Neural progenitor cell (in vitro differentiated cells): ENCODE data around the gene SLC27A3.

ENCODE experiments used
- EZH2 ChIP-seq: fragments of 200-600 bp; sonication (generic); IDR thresholded peaks from 2 replicates; pipeline ENCODE4 v1.6.1; 2017; ENCODE audit warnings: antibody characterized with exemption, mild to moderate bottlenecking, moderate library complexity
- EZH2phosphoT487 ChIP-seq: fragments of 200-600 bp; sonication (generic); IDR thresholded peaks from 2 replicates; pipeline ENCODE4 v1.6.1; 2017; ENCODE audit warnings: antibody characterized with exemption
- TF ChIP-seq, protein P1 (sequence below): fragments of 200-600 bp; sonication (generic); IDR thresholded peaks from 2 replicates; pipeline ENCODE4 v1.5.1; 2017; ENCODE audit warnings: antibody characterized with exemption, mild to moderate bottlenecking

DNA sequence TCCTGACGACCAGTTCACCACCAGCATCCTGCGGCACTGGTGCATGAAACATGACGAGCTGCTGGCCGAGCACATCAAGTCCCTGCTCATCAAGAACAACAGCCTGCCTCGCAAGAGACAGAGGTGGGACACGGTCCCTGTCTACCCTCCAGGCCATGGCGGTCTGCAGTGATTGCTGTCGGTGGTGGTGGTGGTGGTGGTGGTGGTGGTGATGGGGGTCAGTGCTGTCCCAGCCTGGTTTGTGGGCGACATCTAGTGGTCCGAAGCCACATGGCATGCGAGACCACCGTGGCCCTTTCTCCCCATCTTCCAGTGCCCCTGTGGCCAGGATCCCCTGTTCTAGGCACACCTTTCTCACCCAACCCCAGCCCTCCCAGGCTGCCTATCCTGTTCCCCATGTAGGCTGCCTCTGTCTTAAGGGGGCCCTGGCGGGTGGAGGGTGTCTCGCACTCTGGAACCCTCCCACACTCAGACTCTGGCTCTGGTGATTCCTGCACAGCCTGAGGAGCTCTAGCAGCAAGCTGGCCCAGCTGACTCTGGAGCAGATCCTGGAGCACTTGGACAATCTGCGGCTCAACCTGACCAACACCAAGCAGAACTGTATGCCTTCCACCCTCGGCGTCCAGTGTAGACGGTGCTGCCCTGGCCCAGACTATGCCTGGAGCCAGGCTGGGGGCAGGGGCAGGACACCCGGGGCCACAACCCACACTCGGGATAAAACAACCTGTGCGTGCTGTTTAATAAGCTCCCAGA is 3.2 kb upstream of the SLC27A3 start:
- TF ChIP-seq EZH2, result no peak
- TF ChIP-seq, protein P1, sequence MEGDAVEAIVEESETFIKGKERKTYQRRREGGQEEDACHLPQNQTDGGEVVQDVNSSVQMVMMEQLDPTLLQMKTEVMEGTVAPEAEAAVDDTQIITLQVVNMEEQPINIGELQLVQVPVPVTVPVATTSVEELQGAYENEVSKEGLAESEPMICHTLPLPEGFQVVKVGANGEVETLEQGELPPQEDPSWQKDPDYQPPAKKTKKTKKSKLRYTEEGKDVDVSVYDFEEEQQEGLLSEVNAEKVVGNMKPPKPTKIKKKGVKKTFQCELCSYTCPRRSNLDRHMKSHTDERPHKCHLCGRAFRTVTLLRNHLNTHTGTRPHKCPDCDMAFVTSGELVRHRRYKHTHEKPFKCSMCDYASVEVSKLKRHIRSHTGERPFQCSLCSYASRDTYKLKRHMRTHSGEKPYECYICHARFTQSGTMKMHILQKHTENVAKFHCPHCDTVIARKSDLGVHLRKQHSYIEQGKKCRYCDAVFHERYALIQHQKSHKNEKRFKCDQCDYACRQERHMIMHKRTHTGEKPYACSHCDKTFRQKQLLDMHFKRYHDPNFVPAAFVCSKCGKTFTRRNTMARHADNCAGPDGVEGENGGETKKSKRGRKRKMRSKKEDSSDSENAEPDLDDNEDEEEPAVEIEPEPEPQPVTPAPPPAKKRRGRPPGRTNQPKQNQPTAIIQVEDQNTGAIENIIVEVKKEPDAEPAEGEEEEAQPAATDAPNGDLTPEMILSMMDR, result peak; percentile 68
- TF ChIP-seq EZH2phosphoT487, result no peak
